HL-60 (cell line): ENCODE measurements around the gene SMCO3.

Source experiments
- CTCF ChIP-seq: IDR thresholded peaks from one replicate; pipeline ENCODE4 v1.5.1; 2011; ENCODE audit warnings: low read length, control low read depth, inconsistent platforms; ENCODE audit not compliant: insufficient read depth
- GABPA ChIP-seq: IDR thresholded peaks from 2 replicates; pipeline ENCODE4 v1.6.1; 2012; ENCODE audit warnings: low read depth
- POLR2AphosphoS5 ChIP-seq: IDR thresholded peaks from 2 replicates; pipeline ENCODE4 v1.6.1; 2012; ENCODE audit warnings: low read depth
- REST ChIP-seq: IDR thresholded peaks from 2 replicates; pipeline ENCODE4 v1.6.1; 2012; ENCODE audit warnings: low read depth; ENCODE audit not compliant: insufficient replicate concordance
- SPI1 ChIP-seq: IDR thresholded peaks from 2 replicates; pipeline ENCODE4 v1.6.1; 2012; ENCODE audit warnings: low read depth, mild to moderate bottlenecking, borderline replicate concordance

- no peak for TF ChIP-seq CTCF
- no peak for TF ChIP-seq REST
- TF ChIP-seq SPI1 = no peak
- TF ChIP-seq POLR2AphosphoS5 = no peak
- no peak for TF ChIP-seq GABPA
These were observed 11.3 kb downstream of the SMCO3 start for GRCh38 chr12:14802721-14803010.
